H1 (cell line): ENCODE measurements around the gene MXRA8. TPM values are rescaled to one million over a fixed set of nuclear protein-coding genes. Genes with fewer than 3 reads are reported as not detected.

Experiments used
- BRCA1 ChIP-seq: IDR thresholded peaks from 2 replicates; pipeline ENCODE4 v1.6.1; 2012; ENCODE audit warnings: low read depth, low read length, improper control_type of control experiment
- CHD7 ChIP-seq: fragments of 300-600 bp; sonication (generic); IDR thresholded peaks from 2 replicates; pipeline ENCODE4 v1.7.1; 2012; ENCODE audit warnings: low read length, moderate library complexity, mild to moderate bottlenecking, inconsistent platforms; ENCODE audit not compliant: insufficient replicate concordance
- CTCF ChIP-seq, 3 experiments: IDR thresholded peaks; 1 replicate in 2 of 3; 2 replicates in 1 of 3; pipeline versions ENCODE4 v1.5.1 to v1.6.1; 2011; ENCODE audit warnings: low read length in 3 of 3, mild to moderate bottlenecking in 3 of 3, inconsistent platforms in 2 of 3, low read depth in 1 of 3, moderate library complexity in 1 of 3; ENCODE audit not compliant: insufficient read depth in 1 of 3; ENCODE audit errors: control extremely low read depth in 1 of 3
- KDM4A ChIP-seq: IDR thresholded peaks from one replicate; pipeline ENCODE4 v1.7.1; 2012; ENCODE audit warnings: low read depth, mild to moderate bottlenecking, moderate library complexity, low read length, inconsistent platforms; ENCODE audit not compliant: severe bottlenecking
- KDM5A ChIP-seq: fragments of 200-600 bp; IDR thresholded peaks from 2 replicates; pipeline ENCODE4 v1.7.1; 2012; ENCODE audit warnings: mild to moderate bottlenecking, low read length, inconsistent platforms, mixed read lengths
- NANOG ChIP-seq: IDR thresholded peaks from 2 replicates; pipeline ENCODE4 v1.6.1; 2011; ENCODE audit warnings: low read length, low read depth, mild to moderate bottlenecking, inconsistent platforms; ENCODE audit not compliant: insufficient read depth, poor library complexity, severe bottlenecking
- RFX5 ChIP-seq: IDR thresholded peaks from 2 replicates; pipeline ENCODE4 v1.6.1; 2011; ENCODE audit warnings: low read depth, low read length, improper control_type of control experiment, borderline replicate concordance
- SRF ChIP-seq: IDR thresholded peaks from 2 replicates; pipeline ENCODE4 v1.6.1; 2011; ENCODE audit warnings: mild to moderate bottlenecking, low read depth, low read length, moderate library complexity
- ZNF274 ChIP-seq: IDR thresholded peaks from 2 replicates; pipeline ENCODE4 v1.7.0; 2012; ENCODE audit warnings: low read length, borderline replicate concordance; ENCODE audit errors: extremely low read depth
- polyA plus RNA-seq, 7 experiments: library from polyadenylated mRNA; depleted of rRNA in 3 of 7; stranded (reverse) in 5 of 7; unstranded in 2 of 7; fragments of >200 nt in 5 of 7; fragments of 200-250 nt in 2 of 7; gene quantifications; 1 replicate in 5 of 7; 2 replicates in 1 of 7; 4 replicates in 1 of 7; pipeline versions ENCODE4 v1.2.1 to v1.2.3, GENCODE V29; 2011 to 2013; ENCODE audit warnings: missing spikeins in 2 of 7, mixed read lengths in 2 of 7
- total RNA-seq: library from RNA; stranded (reverse); fragmentation: NEBNext Ultra II Directional; extraction: Animal tissue kit (Norgen Biotek cat#: 25700); gene quantifications from 2 replicates; pipeline ENCODE4 v1.2.1, GENCODE V29; 2021

The MXRA8 gene
- total and polyA plus RNA-seq, 2 of the 8 experiments (the other 6 are each of a cell fraction or from before 2014, with no cell fraction given), result 10.5 to 17.2 TPM

- TF ChIP-seq CHD7, result no peak
- TF ChIP-seq RFX5, result no peak
- TF ChIP-seq CTCF (IDR thresholded peaks at IDR 0.05; ENCODE audit: control extremely low read depth in 1 of 3, insufficient read depth in 1 of 3, low read depth in 1 of 3, low read length in 3 of 3), result no peak
- TF ChIP-seq KDM4A, result no peak
- TF ChIP-seq NANOG, result no peak
- no peak for TF ChIP-seq KDM5A
- no peak for TF ChIP-seq ZNF274
- no peak for TF ChIP-seq SRF
- no peak for TF ChIP-seq BRCA1
Measured at GRCh38 chr1:1393428-1393827, 35.1 kb upstream of the MXRA8 start (continued).
